ENCODE data around the gene SERPIND1. TPM values are rescaled to one million over a fixed set of nuclear protein-coding genes. Genes with fewer than 3 reads are reported as not detected.

The SERPIND1 gene
- total RNA-seq, 6 donors from 2014 or later = 0.57 to 2.6 (median 0.76) TPM; not detected in 2

DNA sequence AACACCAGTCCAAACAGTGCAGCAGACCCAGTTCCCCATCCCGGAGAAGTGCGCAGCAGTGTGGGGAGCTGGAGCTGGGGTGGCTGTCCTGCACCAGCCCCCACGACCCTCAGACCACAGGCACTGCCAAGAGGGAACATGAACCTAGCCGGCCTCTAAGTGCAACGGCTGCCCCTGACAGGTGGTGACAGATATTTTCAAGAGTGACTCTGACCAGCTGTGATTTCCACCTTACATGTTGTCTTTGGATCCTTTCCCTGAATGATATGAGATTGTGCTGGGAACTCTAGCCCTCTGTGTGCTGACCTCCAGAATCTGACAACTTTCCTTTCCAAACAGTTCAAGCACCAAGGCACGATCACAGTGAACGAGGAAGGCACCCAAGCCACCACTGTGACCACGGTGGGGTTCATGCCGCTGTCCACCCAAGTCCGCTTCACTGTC, 12.6 kb downstream of the SERPIND1 start:
- Histone ChIP-seq H3K36me3 (peaks cover 0 to 54% (median 32%) of the 10 kb centered on the region in 4 donors), H3K27ac (no peak overlapping the region), H3K9me3 (no peaks in the 10 kb centered on the region), H3K4me1 (peaks cover 0 to 16% (median 1%) of the 10 kb centered on the region in 4 donors), H3K27me3 (no peaks in the 10 kb centered on the region), H3K4me3 (no peak overlapping the region)
- ATAC-seq (ENCODE audit: low FRiP score in 2 of 2) (no peak), DNase-seq (no peak)
- TF ChIP-seq POLR2A (IDR thresholded peaks at IDR 0.05) = no peak
- no peak for TF ChIP-seq POLR2AphosphoS5 (IDR thresholded peaks at IDR 0.05)
- TF ChIP-seq, protein P1, sequence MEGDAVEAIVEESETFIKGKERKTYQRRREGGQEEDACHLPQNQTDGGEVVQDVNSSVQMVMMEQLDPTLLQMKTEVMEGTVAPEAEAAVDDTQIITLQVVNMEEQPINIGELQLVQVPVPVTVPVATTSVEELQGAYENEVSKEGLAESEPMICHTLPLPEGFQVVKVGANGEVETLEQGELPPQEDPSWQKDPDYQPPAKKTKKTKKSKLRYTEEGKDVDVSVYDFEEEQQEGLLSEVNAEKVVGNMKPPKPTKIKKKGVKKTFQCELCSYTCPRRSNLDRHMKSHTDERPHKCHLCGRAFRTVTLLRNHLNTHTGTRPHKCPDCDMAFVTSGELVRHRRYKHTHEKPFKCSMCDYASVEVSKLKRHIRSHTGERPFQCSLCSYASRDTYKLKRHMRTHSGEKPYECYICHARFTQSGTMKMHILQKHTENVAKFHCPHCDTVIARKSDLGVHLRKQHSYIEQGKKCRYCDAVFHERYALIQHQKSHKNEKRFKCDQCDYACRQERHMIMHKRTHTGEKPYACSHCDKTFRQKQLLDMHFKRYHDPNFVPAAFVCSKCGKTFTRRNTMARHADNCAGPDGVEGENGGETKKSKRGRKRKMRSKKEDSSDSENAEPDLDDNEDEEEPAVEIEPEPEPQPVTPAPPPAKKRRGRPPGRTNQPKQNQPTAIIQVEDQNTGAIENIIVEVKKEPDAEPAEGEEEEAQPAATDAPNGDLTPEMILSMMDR (IDR thresholded peaks at IDR 0.05) = no peak
- TF ChIP-seq EP300 (IDR thresholded peaks at IDR 0.05) = no peak
- WGBS, 2 donors = 68 to 80% methylated on average over 6 to 10 of the region's 10 CpGs

DNA sequence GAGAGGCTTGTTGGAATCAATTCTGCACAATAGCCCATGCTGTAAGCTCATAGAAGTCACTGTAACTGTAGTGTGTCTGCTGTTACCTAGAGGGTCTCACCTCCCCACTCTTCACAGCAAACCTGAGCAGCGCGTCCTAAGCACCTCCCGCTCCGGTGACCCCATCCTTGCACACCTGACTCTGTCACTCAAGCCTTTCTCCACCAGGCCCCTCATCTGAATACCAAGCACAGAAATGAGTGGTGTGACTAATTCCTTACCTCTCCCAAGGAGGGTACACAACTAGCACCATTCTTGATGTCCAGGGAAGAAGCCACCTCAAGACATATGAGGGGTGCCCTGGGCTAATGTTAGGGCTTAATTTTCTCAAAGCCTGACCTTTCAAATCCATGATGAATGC, 13.3 kb downstream of the SERPIND1 start:
- H3K36me3 ChIP-seq = peaks cover 0 to 60% (median 36%) of the 10 kb centered on the region in 4 donors
- no peak for DNase-seq
- no peaks in the 10 kb centered on the region for H3K27me3 ChIP-seq

DNA sequence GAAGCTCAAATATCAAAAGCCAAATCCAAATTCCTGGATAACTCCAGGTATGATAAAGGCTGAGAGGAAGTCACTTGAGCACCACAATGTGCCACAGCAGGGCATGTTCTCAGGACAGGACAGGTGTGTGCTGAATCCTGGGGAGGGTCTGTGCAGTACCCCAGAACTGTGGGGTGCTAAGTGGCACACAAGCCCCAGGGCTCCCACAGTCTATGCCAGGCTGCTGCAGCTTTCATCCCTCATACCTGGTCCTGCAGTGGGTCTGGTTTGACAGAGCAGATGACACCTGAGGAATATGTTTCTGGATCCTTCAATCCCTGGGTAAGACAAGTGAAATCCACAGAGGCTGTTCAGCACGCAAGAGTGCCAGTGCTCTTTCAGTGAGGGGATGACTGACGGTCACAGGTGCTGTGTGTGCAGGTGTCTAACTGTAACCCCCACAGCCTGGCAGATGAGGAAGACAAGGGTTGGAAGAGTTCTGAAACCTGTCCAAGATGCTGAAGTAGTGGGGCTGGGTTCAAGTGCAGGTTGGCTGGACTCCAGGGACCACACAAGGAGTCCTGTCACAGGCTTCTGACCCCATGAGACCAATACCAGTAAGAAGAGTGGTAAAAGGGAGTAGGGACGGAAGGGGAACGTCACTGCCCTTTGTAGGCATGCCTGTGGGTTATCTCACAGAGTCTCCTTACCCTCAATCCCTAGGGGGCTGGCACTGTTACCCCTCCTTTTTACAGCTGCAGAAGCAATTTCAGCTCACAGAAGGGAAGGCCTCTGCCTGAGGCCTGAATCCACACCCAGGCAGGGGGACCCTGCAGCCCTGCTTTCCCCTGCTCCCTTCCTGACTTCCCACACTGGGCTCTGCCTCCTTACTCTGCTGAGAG, 14.1 kb downstream of the SERPIND1 start:
- 90 to 95% methylated on average over 2 to 4 of the region's 4 CpGs for WGBS, 2 donors
- H3K36me3 ChIP-seq = peaks cover 0 to 61% (median 42%) of the 10 kb centered on the region in 4 donors
- no peak overlapping the region for H3K27ac ChIP-seq
- no peak overlapping the region for H3K4me3 ChIP-seq
- H3K4me1 ChIP-seq = peaks cover 0 to 15% (median 1%) of the 10 kb centered on the region in 4 donors
- DNase-seq (no peak), ATAC-seq (ENCODE audit: low FRiP score in 2 of 2) (no peak)
- TF ChIP-seq POLR2AphosphoS5 (IDR thresholded peaks at IDR 0.05) = no peak
- no peak for TF ChIP-seq POLR2A (IDR thresholded peaks at IDR 0.05)
- TF ChIP-seq, protein P1 (IDR thresholded peaks at IDR 0.05) = no peak
- H3K27me3 ChIP-seq = no peaks in the 10 kb centered on the region
- H3K9me3 ChIP-seq = no peaks in the 10 kb centered on the region

More for the DNA sequence above, 13.3 kb downstream of the SERPIND1 start:
- H3K4me3 ChIP-seq = no peak overlapping the region
- TF ChIP-seq POLR2AphosphoS5 (IDR thresholded peaks at IDR 0.05) (no peak), EP300 (IDR thresholded peaks at IDR 0.05) (no peak), POLR2A (IDR thresholded peaks at IDR 0.05) (no peak)
- TF ChIP-seq, protein P1 (IDR thresholded peaks at IDR 0.05) = no peak
- 98% methylated on average over 4 of the region's 4 CpGs for WGBS, 2 donors
- H3K4me1 ChIP-seq = peaks cover 0 to 15% (median 1%) of the 10 kb centered on the region in 4 donors
- ATAC-seq (ENCODE audit: low FRiP score in 2 of 2) = no peak
- H3K9me3 ChIP-seq = no peaks in the 10 kb centered on the region
- H3K27ac ChIP-seq = no peak overlapping the region

DNA sequence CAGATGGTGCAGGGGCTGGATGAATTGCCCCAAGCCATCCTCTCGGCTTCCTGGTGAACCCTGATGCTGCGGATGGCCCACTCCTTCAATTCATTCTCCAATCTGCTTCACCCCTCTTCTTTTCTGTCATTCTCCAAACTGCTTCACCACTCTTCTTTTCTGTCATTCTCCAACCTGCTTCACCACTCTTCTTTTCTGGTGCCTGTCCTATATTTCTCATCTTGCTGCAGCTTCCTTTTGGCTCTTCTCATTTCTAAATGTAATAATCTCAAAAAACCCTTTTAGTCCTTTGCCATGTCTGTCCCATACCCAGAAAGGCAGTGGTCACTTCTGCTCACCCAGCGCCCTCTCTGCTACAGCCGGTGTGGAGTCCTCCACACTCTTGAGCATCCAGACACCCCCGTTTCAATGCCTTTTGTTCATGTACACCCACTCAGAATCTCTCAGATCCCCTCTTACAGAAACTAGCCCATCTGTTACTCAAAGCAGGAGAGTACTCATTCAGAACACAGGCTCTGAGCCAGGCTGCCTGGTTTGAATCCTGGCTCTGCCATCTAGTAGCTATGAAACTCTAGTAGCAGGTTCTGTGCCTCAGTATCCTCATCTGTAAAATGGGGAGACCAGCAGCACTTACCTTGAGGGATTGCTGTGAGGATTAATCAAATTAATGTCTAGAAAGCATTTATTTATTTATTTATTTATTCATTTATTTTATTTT, 14.9 kb downstream of the SERPIND1 start:
- Histone ChIP-seq H3K27ac (no peak overlapping the region), H3K4me1 (peaks cover 0 to 8% (median 1%) of the 10 kb centered on the region in 4 donors), H3K27me3 (no peaks in the 10 kb centered on the region), H3K9me3 (no peaks in the 10 kb centered on the region), H3K4me3 (no peak overlapping the region), H3K36me3 (peaks cover 0 to 63% (median 43%) of the 10 kb centered on the region in 4 donors)
- 94 to 98% methylated on average over 5 of the region's 5 CpGs for WGBS, 2 donors
- DNase-seq = no peak
- TF ChIP-seq EP300 (IDR thresholded peaks at IDR 0.05) (no peak), POLR2AphosphoS5 (IDR thresholded peaks at IDR 0.05) (no peak)
- TF ChIP-seq, protein P1 (IDR thresholded peaks at IDR 0.05) = no peak
- no peak for ATAC-seq (ENCODE audit: low FRiP score in 2 of 2)

All from upper lobe of left lung (tissue), 6 donors.